NB4 (cell line): ENCODE results near the gene DNHD1.

ENCODE experiments used
- DNase-seq: peaks from one replicate; pipeline ENCODE4 v3.0.0; 2010; ENCODE audit warnings: low read depth
- H3K4me3 ChIP-seq: one replicate; pipeline ENCODE4 v1.5.1; 2011; ENCODE audit warnings: mild to moderate bottlenecking, low read depth, low read length, moderate library complexity
- MAX ChIP-seq: IDR thresholded peaks from 2 replicates; pipeline ENCODE4 v1.6.1; 2011; ENCODE audit warnings: low read depth, low read length
- MYC ChIP-seq: IDR thresholded peaks from 2 replicates; pipeline ENCODE4 v1.6.1; 2011; ENCODE audit warnings: low read depth, low read length
- POLR2A ChIP-seq: IDR thresholded peaks from 2 replicates; pipeline ENCODE4 v1.6.1; 2011; ENCODE audit warnings: mild to moderate bottlenecking; ENCODE audit not compliant: insufficient read length; ENCODE audit errors: extremely low read depth
- TF ChIP-seq, protein P1 (sequence below): IDR thresholded peaks from one replicate; pipeline ENCODE4 v1.5.1; 2012; ENCODE audit warnings: low read depth, low read length

DNHD1 gene

DNA sequence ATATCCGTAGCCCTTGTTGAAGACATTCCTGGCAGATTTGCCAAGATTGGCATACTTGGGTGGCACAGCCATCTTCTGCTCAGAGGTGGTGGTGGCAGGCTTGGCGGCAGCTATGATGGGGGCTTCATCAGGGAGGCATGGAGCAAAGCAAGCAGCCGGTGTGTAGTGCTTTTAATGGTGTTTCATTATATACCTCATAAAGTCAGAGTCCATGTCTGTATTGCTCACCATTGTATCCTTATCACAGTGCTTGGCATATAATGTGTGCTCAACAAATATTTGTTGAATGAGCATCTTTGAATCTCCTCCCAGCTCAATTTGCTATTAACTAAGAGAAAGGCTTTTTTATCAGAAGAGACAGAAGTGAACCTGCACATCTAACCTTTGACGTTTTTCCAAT lies 7.8 kb upstream of the DNHD1 start:
- DNase-seq: no peak
- TF ChIP-seq MAX: no peak
- H3K4me3 ChIP-seq: no peak overlapping the region

- DNase-seq: no peak
- no peak overlapping the region for H3K4me3 ChIP-seq
- TF ChIP-seq MAX: no peak
- TF ChIP-seq, protein P1, sequence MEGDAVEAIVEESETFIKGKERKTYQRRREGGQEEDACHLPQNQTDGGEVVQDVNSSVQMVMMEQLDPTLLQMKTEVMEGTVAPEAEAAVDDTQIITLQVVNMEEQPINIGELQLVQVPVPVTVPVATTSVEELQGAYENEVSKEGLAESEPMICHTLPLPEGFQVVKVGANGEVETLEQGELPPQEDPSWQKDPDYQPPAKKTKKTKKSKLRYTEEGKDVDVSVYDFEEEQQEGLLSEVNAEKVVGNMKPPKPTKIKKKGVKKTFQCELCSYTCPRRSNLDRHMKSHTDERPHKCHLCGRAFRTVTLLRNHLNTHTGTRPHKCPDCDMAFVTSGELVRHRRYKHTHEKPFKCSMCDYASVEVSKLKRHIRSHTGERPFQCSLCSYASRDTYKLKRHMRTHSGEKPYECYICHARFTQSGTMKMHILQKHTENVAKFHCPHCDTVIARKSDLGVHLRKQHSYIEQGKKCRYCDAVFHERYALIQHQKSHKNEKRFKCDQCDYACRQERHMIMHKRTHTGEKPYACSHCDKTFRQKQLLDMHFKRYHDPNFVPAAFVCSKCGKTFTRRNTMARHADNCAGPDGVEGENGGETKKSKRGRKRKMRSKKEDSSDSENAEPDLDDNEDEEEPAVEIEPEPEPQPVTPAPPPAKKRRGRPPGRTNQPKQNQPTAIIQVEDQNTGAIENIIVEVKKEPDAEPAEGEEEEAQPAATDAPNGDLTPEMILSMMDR: no peak
- no peak for TF ChIP-seq POLR2A
- TF ChIP-seq MYC: no peak
Observed at GRCh38 chr11:6498121-6498520, 1.0 kb downstream of the DNHD1 start.

GRCh38 chr11:6498544-6498943 lies 1.5 kb downstream of the DNHD1 start:
- no peak for DNase-seq
- TF ChIP-seq, protein P1: no peak
- no peak for TF ChIP-seq POLR2A
- TF ChIP-seq MAX: no peak
- TF ChIP-seq MYC: no peak
- H3K4me3 ChIP-seq: no peak overlapping the region

DNA sequence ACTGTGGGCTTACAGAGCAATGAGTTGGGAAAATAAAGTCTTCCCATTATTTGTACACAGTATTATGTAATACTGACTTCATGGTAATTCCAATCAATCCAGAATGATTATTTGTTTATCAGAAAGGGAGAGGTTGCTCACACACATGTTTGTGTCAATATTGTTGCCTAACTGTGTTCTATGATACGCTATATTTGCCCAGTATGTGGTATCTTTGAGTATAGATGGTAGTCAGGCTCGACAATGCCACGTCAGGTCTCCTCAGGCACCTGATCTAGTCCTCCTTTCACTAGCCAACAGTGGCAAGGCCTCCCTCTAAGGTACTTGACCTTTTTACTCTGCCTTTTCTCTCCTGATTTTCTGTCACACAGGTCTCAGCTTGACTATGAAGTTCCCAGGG lies 5.3 kb downstream of the DNHD1 start:
- no peak for TF ChIP-seq POLR2A
- TF ChIP-seq, protein P1: no peak
- TF ChIP-seq MYC: no peak
- TF ChIP-seq MAX: no peak
- no peak overlapping the region for H3K4me3 ChIP-seq
- no peak for DNase-seq

DNA sequence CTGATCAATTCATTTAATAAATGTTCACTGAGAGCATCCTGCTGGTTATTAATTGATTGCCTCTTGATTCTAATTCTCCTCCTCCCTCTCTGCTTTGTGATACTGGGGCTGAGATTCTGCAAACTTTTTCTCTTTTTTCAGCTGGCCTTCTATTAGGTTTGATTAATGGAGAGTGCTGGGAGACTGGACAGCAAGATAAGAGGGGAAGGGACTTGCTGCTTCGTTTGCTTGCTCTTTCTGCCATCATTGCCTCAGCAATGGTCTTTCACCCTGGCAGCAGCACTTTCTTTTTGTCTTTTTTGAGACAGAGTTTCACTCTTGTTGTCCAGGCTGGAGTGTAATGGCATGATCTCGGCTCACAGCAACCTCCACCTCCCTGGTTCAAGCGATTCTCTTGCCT lies 7.1 kb downstream of the DNHD1 start:
- H3K4me3 ChIP-seq: no peak overlapping the region
- no peak for DNase-seq
- TF ChIP-seq, protein P1: no peak
- TF ChIP-seq MYC (no peak), MAX (no peak), POLR2A (no peak)

GRCh38 chr11:6505577-6506240 lies 8.6 kb downstream of the DNHD1 start:
- peak; percentile 57 for DNase-seq
- no peak overlapping the region for H3K4me3 ChIP-seq
- TF ChIP-seq MYC: no peak
- no peak for TF ChIP-seq MAX
- TF ChIP-seq, protein P1: peak; percentile 63
